GM23338 (cell line): Measurements from ENCODE around the gene TXLNG. TPM values are rescaled to one million over a fixed set of nuclear protein-coding genes. Genes with fewer than 3 reads are reported as not detected.

Experiments used
- ATAC-seq: fragments of 200-7000 bp; cut with Tn5 transposase; 3 replicates; pipeline ENCODE4 v1.9.1; 2020
- DNase-seq: peaks from one replicate; pipeline ENCODE4 v3.0.0-alpha.2; 2015; ENCODE audit warnings: low spot score
- H2AFZ ChIP-seq: fragments of 200-600 bp; sonication (generic); 2 replicates; pipeline ENCODE4 v1.8.0; 2016; ENCODE audit warnings: antibody characterized with exemption, mild to moderate bottlenecking, moderate library complexity
- H3F3A ChIP-seq: fragments of 200-600 bp; sonication (generic); replicated peaks from 2 replicates; pipeline ENCODE4 v1.8.0; 2017; ENCODE audit warnings: antibody characterized with exemption, mixed run types, low read depth
- H3K27ac ChIP-seq: fragments of 200-600 bp; sonication (generic); 2 replicates; pipeline ENCODE4 v1.6.1; 2016; ENCODE audit warnings: low read depth
- H3K27me3 ChIP-seq: fragments of 200-600 bp; sonication (generic); 2 replicates; pipeline ENCODE4 v1.8.0; 2016; ENCODE audit warnings: mild to moderate bottlenecking, mixed run types, moderate library complexity; ENCODE audit not compliant: insufficient read depth
- H3K36me3 ChIP-seq: fragments of 200-600 bp; sonication (generic); 2 replicates; pipeline ENCODE4 v1.8.0; 2016; ENCODE audit warnings: mild to moderate bottlenecking; ENCODE audit not compliant: insufficient read depth
- H3K4me1 ChIP-seq: fragments of 200-600 bp; sonication (generic); 2 replicates; pipeline ENCODE4 v1.8.0; 2016; ENCODE audit warnings: mild to moderate bottlenecking, moderate library complexity; ENCODE audit not compliant: insufficient read depth
- H3K4me2 ChIP-seq: fragments of 200-600 bp; sonication (generic); 2 replicates; pipeline ENCODE4 v1.7.1; 2017; ENCODE audit warnings: mixed run types
- H3K4me3 ChIP-seq: fragments of 200-600 bp; sonication (generic); 2 replicates; pipeline ENCODE4 v1.6.1; 2016; ENCODE audit warnings: mixed run types
- H3K79me2 ChIP-seq: fragments of 200-600 bp; sonication (generic); replicated peaks from 2 replicates; pipeline ENCODE4 v1.8.0; 2017; ENCODE audit warnings: mild to moderate bottlenecking; ENCODE audit not compliant: insufficient read depth
- H3K9me2 ChIP-seq: fragments of 200-600 bp; sonication (generic); 2 replicates; pipeline ENCODE4 v1.8.0; 2017; ENCODE audit not compliant: insufficient read depth
- H4K20me1 ChIP-seq: fragments of 200-600 bp; sonication (generic); replicated peaks from 2 replicates; pipeline ENCODE4 v1.8.0; 2017; ENCODE audit warnings: mild to moderate bottlenecking; ENCODE audit not compliant: insufficient read depth
- H3K27ac Mint-ChIP-seq: 2 replicates; pipeline ENCODE4 v1.8.0; 2020; ENCODE audit warnings: inconsistent platforms, mild to moderate bottlenecking, moderate library complexity, mixed read lengths
- H3K27me3 Mint-ChIP-seq: 3 replicates; pipeline ENCODE4 v1.8.0; 2022; ENCODE audit warnings: low read depth, mild to moderate bottlenecking, moderate library complexity, mixed read lengths, inconsistent platforms; ENCODE audit not compliant: insufficient read depth, poor library complexity
- H3K36me3 Mint-ChIP-seq: 3 replicates; pipeline ENCODE4 v1.8.0; 2021; ENCODE audit warnings: low read depth, mild to moderate bottlenecking, inconsistent platforms, moderate library complexity, mixed read lengths
- H3K4me1 Mint-ChIP-seq: 3 replicates; pipeline ENCODE4 v1.8.0; 2020; ENCODE audit warnings: mild to moderate bottlenecking, inconsistent platforms, mixed read lengths
- H3K4me3 Mint-ChIP-seq: 3 replicates; pipeline ENCODE4 v1.8.0; 2021; ENCODE audit warnings: moderate library complexity, mild to moderate bottlenecking, inconsistent platforms, mixed read lengths
- H3K9me3 Mint-ChIP-seq: 3 replicates; pipeline ENCODE4 v1.8.0; 2020; ENCODE audit warnings: moderate library complexity, mild to moderate bottlenecking, inconsistent platforms, mixed read lengths
- CREB1 ChIP-seq: fragments of 250-450 bp; sonication (Bioruptor Pico); IDR thresholded peaks from 2 replicates; pipeline ENCODE4 v1.5.0; 2020; ENCODE audit warnings: low read depth, mild to moderate bottlenecking, moderate library complexity
- CTCF ChIP-seq, 2 experiments: fragments of 200-600 bp in 1 of 2; sonication (generic) in 1 of 2; conservative IDR thresholded peaks; 2 replicates each; pipeline versions ENCODE4 v1.5.1 to v1.6.1; 2016 to 2017; ENCODE audit warnings: antibody characterized with exemption in 2 of 2, low read depth in 2 of 2, mild to moderate bottlenecking in 2 of 2, moderate library complexity in 1 of 2
- ETS1 ChIP-seq: IDR thresholded peaks from 2 replicates; pipeline ENCODE4 v1.6.1; 2016; ENCODE audit warnings: antibody characterized with exemption
- EZH2 ChIP-seq: fragments of 200-600 bp; sonication (generic); IDR thresholded peaks from one replicate; pipeline ENCODE4 v1.8.0; 2017; ENCODE audit warnings: antibody characterized with exemption, mild to moderate bottlenecking, low read depth; ENCODE audit not compliant: unreplicated experiment
- EZH2phosphoT487 ChIP-seq: fragments of 200-600 bp; sonication (generic); IDR thresholded peaks from one replicate; pipeline ENCODE4 v1.8.1; 2018; ENCODE audit warnings: antibody characterized with exemption; ENCODE audit not compliant: unreplicated experiment
- JUNB ChIP-seq: IDR thresholded peaks from one replicate; pipeline ENCODE4 v1.6.1; 2016; ENCODE audit warnings: antibody characterized with exemption; ENCODE audit not compliant: unreplicated experiment
- NANOG ChIP-seq: IDR thresholded peaks from 2 replicates; pipeline ENCODE4 v1.6.1; 2016; ENCODE audit warnings: antibody characterized with exemption, borderline replicate concordance
- POLR2AphosphoS5 ChIP-seq: IDR thresholded peaks from 2 replicates; pipeline ENCODE4 v1.6.1; 2016; ENCODE audit warnings: antibody characterized with exemption, low read depth
- STAT1 ChIP-seq: IDR thresholded peaks from one replicate; pipeline ENCODE4 v1.6.1; 2016; ENCODE audit warnings: antibody characterized with exemption; ENCODE audit not compliant: unreplicated experiment
- ZNF114 ChIP-seq: fragments of 250-450 bp; sonication (Bioruptor Pico); IDR thresholded peaks from 2 replicates; pipeline ENCODE4 v1.5.0; 2020; ENCODE audit warnings: mild to moderate bottlenecking, moderate library complexity
- ZNF331 ChIP-seq: fragments of 250-450 bp; sonication (Bioruptor Pico); IDR thresholded peaks from 2 replicates; pipeline ENCODE4 v1.5.0; 2020; ENCODE audit warnings: low read depth, mild to moderate bottlenecking, moderate library complexity
- ZNF462 ChIP-seq: fragments of 250-450 bp; sonication (Bioruptor Pico); IDR thresholded peaks from 2 replicates; pipeline ENCODE4 v1.5.0; 2020; ENCODE audit warnings: mild to moderate bottlenecking, moderate library complexity
- polyA plus RNA-seq: library from polyadenylated mRNA; unstranded; fragments of >200 nt; fragmentation: Nextera tagmentation; extraction: Ambion mirVana; gene quantifications from 2 replicates; pipeline ENCODE4 v1.2.1, GENCODE V29; 2016
- total RNA-seq: library from RNA; depleted of rRNA; stranded (reverse); fragments of >200 nt; shearing (Covaris generic); gene quantifications from 2 replicates; pipeline ENCODE4 v1.2.3, GENCODE V29; 2014
- TF ChIP-seq, protein P1 (sequence below): IDR thresholded peaks from one replicate; pipeline ENCODE4 v1.6.1; 2018; ENCODE audit warnings: antibody characterized with exemption; ENCODE audit not compliant: unreplicated experiment

TXLNG gene
- total and polyA plus RNA-seq, 2 experiments from 2014 or later, result 45.3 to 48.4 TPM

DNA sequence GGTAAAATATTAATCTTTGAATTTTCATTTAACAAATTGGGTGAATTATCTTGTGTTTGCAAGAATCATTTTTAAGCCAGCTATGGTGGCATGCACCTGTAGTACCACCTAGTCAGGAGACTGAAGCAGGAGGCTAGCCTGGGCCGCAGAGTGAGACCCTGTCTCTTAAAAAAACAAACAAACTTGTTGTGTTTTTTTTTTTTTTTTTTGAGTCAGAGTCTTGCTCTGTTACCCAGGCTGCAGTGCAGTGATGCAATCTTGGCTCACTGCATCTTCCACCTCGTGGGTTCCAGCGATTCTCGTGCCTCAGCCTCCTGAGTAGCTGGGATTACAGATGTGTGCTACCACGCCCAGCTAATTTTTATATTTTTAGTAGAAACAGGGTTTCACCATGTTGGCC is 2.2 kb downstream of the TXLNG start:
- no peaks in the 10 kb centered on the region for H3K27me3 ChIP-seq
- peaks cover 68% of the 10 kb centered on the region for H3K79me2 ChIP-seq
- H3K27ac ChIP-seq, result peak overlapping the region; percentile 50; the same call in 1 of the 2 replicates
- 0 out of 2 replicates have a peak overlapping the region, but pooled peaks have one; percentile 85 for H3K4me2 ChIP-seq
- ATAC-seq (no peak), DNase-seq (no peak)
- no peak overlapping the region; the same call in 1 of the 2 replicates for H3K4me3 ChIP-seq
- peaks cover 5% of the 10 kb centered on the region for H3K27me3 Mint-ChIP-seq
- H3K9me2 ChIP-seq, result no peaks in the 10 kb centered on the region
- no peak overlapping the region for H2AFZ ChIP-seq
- TF ChIP-seq EZH2phosphoT487 (no peak), CREB1 (no peak), NANOG (no peak), ZNF462 (CRISPR knock-in tag) (no peak), ZNF114 (no peak), ETS1 (no peak), POLR2AphosphoS5 (no peak), STAT1 (no peak), ZNF331 (CRISPR knock-in tag) (no peak), EZH2 (no peak), CTCF (conservative IDR thresholded peaks at IDR 0.05; ENCODE audit: low read depth in 2 of 2) (no peak), JUNB (no peak)
- TF ChIP-seq, protein P1, sequence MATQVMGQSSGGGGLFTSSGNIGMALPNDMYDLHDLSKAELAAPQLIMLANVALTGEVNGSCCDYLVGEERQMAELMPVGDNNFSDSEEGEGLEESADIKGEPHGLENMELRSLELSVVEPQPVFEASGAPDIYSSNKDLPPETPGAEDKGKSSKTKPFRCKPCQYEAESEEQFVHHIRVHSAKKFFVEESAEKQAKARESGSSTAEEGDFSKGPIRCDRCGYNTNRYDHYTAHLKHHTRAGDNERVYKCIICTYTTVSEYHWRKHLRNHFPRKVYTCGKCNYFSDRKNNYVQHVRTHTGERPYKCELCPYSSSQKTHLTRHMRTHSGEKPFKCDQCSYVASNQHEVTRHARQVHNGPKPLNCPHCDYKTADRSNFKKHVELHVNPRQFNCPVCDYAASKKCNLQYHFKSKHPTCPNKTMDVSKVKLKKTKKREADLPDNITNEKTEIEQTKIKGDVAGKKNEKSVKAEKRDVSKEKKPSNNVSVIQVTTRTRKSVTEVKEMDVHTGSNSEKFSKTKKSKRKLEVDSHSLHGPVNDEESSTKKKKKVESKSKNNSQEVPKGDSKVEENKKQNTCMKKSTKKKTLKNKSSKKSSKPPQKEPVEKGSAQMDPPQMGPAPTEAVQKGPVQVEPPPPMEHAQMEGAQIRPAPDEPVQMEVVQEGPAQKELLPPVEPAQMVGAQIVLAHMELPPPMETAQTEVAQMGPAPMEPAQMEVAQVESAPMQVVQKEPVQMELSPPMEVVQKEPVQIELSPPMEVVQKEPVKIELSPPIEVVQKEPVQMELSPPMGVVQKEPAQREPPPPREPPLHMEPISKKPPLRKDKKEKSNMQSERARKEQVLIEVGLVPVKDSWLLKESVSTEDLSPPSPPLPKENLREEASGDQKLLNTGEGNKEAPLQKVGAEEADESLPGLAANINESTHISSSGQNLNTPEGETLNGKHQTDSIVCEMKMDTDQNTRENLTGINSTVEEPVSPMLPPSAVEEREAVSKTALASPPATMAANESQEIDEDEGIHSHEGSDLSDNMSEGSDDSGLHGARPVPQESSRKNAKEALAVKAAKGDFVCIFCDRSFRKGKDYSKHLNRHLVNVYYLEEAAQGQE, result no peak
- H4K20me1 ChIP-seq, result peaks cover 22% of the 10 kb centered on the region
- peaks cover 34% of the 10 kb centered on the region for H3K36me3 Mint-ChIP-seq
- H3F3A ChIP-seq, result no peaks in the 10 kb centered on the region
- H3K9me3 Mint-ChIP-seq, result no peaks in the 10 kb centered on the region
- peaks cover 7% of the 10 kb centered on the region; the same call in 2 of the 3 replicates for H3K4me1 Mint-ChIP-seq
- 0 out of 2 replicates have a peak overlapping the region, but pooled peaks have one; percentile 67 for H3K27ac Mint-ChIP-seq
- peaks cover 9% of the 10 kb centered on the region; the same call in 1 of the 2 replicates for H3K4me1 ChIP-seq
- 0 out of 2 replicates have a peak, but pooled peaks cover 10% of the 10 kb centered on the region for H3K36me3 ChIP-seq
- peak overlapping the region; percentile 83; the same call in 2 of the 3 replicates for H3K4me3 Mint-ChIP-seq
